H1 (cell line): ENCODE measurements around the gene CXCL12. TPM values are rescaled to one million over a fixed set of nuclear protein-coding genes. Genes with fewer than 3 reads are reported as not detected.

Source experiments
- BCL11A ChIP-seq, 2 experiments: IDR thresholded peaks; one replicate each; pipeline ENCODE4 v1.6.1; 2011; ENCODE audit warnings: low read depth in 2 of 2, low read length in 2 of 2, mild to moderate bottlenecking in 2 of 2
- EZH2 ChIP-seq: fragments of 200-600 bp; sonication (generic); IDR thresholded peaks from 2 replicates; pipeline ENCODE4 v1.7.1; 2012; ENCODE audit warnings: low read depth, mild to moderate bottlenecking, moderate library complexity, low read length, inconsistent platforms; ENCODE audit not compliant: severe bottlenecking
- JUND ChIP-seq: IDR thresholded peaks from 2 replicates; pipeline ENCODE4 v1.6.1; 2011; ENCODE audit warnings: mild to moderate bottlenecking, improper control_type of control experiment, low read length
- RAD21 ChIP-seq, 2 experiments: IDR thresholded peaks in 1 of 2; conservative IDR thresholded peaks in 1 of 2; 2 replicates each; pipeline ENCODE4 v1.6.1; 2011; ENCODE audit warnings: low read depth in 2 of 2, low read length in 2 of 2, improper control_type of control experiment in 1 of 2, inconsistent platforms in 1 of 2, mild to moderate bottlenecking in 1 of 2, moderate library complexity in 1 of 2
- RBBP5 ChIP-seq: IDR thresholded peaks from 2 replicates; pipeline ENCODE4 v1.7.1; 2012; ENCODE audit warnings: low read depth, mild to moderate bottlenecking, inconsistent platforms, low read length, moderate library complexity, borderline replicate concordance
- SP4 ChIP-seq: IDR thresholded peaks from 2 replicates; pipeline ENCODE4 v1.6.1; 2012; ENCODE audit warnings: low read length, inconsistent platforms
- polyA plus RNA-seq, 7 experiments: library from polyadenylated mRNA; depleted of rRNA in 3 of 7; stranded (reverse) in 5 of 7; unstranded in 2 of 7; fragments of >200 nt in 5 of 7; fragments of 200-250 nt in 2 of 7; gene quantifications; 1 replicate in 5 of 7; 2 replicates in 1 of 7; 4 replicates in 1 of 7; pipeline versions ENCODE4 v1.2.1 to v1.2.3, GENCODE V29; 2011 to 2013; ENCODE audit warnings: missing spikeins in 2 of 7, mixed read lengths in 2 of 7
- total RNA-seq: library from RNA; stranded (reverse); fragmentation: NEBNext Ultra II Directional; extraction: Animal tissue kit (Norgen Biotek cat#: 25700); gene quantifications from 2 replicates; pipeline ENCODE4 v1.2.1, GENCODE V29; 2021

CXCL12 gene
- total and polyA plus RNA-seq, 2 of the 8 experiments (the other 6 are each of a cell fraction or from before 2014, with no cell fraction given), result 51.4 to 53.8 TPM

DNA sequence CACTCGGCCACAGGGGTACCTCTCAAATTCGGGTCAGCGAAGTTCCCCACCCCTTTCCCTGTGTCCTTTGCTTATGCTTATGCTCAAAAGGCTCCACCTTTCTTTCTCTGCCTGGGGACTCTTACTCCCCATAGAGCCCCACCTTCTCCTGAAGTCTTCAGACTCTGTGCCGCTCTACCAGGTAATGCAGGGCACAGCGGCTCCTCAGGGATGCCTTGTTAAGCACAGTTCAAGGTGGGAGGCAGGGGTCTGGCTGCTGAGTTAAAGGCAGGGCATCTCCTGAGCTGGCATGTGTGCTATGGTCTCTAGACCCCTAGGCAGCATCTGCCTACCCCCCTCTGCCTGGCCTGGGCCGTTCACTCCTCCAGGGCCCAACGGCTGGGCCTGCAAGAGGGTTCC lies 3.0 kb upstream of the CXCL12 start (continued):
- TF ChIP-seq EZH2 (no peak), RBBP5 (no peak), JUND (no peak), BCL11A (IDR thresholded peaks at IDR 0.05; ENCODE audit: low read depth in 2 of 2, low read length in 2 of 2) (no peak), SP4 (no peak), RAD21 (IDR thresholded peaks at IDR 0.05 in 1 of 2, conservative IDR thresholded peaks at IDR 0.05 in 1 of 2; ENCODE audit: low read depth in 2 of 2, low read length in 2 of 2) (no peak)
- TF ChIP-seq, all 59 proteins: peak for 0
